GM18873 (cell line): ENCODE measurements around the gene GMPPA.

Source experiments
- ATAC-seq: cut with Tn5 transposase; IDR thresholded peaks from one replicate; pipeline ENCODE4 v1.9.1; 2021; ENCODE audit warnings: mild to moderate bottlenecking, moderate library complexity, moderate number of reproducible peaks; ENCODE audit not compliant: unreplicated experiment, low FRiP score

The GMPPA gene

DNA sequence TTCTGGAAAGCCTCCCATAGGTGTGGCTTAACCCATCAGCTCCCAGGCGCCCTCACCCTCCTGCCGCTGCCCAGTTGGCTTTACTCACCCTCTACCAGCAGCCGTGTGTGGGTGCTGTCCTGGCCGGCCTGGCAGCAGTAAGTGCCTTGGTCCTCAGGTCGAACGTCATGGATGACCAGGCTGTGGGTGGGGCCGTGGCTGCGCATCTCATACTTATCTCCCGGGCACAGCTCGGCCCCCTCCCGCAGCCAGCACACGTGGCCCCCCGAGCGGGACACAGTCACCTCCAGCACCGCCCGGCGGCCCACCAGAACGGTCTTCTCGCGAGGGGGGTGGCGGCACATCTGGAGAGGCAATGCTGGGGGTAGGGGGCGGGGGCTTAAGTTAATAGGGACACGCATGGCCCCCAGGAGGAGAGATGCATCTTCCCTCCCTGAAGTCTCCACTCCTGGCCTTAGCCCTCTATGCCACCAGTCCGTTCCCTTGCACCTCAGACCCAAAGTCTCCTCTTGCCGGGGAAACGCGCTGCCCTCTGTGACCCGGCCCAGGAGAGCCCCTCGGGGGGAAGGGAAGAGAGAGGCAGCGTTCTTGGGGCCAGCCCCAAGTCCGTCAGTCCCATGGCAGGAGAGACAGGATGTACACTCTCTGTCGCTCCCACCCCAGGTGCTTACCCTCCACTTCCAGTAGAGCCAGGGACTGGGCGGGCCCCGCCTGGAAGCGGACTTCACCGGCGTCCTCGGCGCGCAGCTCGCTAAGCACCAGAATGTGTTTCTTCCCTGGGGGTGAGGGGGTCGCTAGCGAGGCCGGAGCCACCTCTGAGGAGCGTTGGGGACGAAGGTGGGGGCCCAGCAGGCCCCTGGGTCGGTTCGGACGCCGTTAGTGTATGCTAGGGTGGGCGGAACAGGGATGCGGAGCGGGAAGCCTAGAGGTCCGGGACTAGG lies 53.0 kb downstream of the GMPPA start:
- no peak for ATAC-seq

DNA sequence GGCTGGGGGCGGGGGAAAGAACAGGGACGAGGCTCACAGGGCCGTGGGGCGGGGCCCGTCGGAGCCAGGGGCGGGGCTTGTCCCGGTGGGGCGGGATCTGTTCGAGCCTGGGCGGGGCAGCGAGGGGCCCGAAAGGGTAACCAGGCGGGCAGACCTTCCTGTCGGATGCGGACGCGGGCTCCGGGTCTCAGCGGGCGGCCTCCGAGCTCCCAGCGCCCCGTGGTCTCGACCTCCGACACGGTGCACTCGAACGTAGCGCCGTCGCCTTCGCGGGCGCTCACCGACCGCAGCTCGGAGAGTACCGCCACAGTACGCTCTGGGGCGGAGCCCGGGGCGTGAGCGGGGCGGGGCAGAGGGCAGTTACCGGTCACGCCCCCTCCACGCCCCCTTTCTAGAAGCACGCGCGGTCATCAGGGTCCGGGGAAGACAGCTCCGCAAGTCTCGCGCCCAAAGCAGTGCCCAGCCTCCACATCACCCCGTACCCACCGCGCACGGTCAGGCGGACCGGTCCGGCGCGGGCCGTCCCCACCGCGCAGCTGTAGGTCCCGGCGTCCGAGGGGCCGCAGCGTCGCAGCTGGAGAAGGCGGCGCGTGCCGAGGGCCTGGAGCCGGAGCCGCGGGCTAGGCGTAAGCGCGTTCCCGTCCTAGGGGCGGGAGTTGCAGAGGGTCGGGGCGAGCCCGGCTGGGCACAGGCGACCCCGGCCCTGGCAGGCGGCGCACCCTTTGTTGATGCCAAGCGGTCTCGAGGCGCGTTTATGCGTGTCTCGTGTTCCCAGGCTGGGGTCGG lies 53.9 kb downstream of the GMPPA start:
- ATAC-seq, result peak; percentile 63

DNA sequence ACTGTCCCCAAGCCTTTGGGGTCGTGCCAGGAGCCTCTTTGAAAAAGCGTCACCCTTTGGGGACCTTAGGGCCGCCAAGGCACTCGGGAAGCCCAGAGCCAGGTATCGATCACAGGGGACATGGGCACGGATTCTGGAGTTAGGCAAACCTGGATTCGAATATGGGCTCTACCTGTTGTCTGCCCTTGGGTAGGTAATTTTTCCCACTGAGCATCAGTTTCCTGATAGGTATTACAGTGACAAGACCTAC lies 54.4 kb downstream of the GMPPA start:
- no peak for ATAC-seq

GRCh38 chr2:219553463-219553963 lies 54.8 kb downstream of the GMPPA start:
- ATAC-seq, result no peak

DNA sequence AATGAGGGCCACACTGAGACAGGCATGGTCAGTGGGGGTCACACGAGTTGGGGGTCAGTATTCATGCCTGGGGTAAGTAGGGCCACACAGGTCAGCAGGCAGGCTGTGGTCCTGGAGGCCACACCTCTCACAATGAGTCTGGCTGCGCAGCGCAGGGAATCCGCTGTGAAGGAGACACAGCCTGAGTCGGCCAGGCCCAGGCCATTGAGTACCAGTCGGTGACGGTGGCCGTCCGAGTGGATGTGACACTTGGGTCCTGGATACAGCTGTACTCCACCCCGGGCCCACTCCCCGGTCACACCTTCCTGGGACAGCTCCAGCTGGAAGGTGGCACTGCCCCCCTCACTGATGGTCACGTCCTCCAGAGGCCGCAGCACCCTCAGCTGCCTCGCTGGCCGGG lies 55.7 kb downstream of the GMPPA start:
- no peak for ATAC-seq

DNA sequence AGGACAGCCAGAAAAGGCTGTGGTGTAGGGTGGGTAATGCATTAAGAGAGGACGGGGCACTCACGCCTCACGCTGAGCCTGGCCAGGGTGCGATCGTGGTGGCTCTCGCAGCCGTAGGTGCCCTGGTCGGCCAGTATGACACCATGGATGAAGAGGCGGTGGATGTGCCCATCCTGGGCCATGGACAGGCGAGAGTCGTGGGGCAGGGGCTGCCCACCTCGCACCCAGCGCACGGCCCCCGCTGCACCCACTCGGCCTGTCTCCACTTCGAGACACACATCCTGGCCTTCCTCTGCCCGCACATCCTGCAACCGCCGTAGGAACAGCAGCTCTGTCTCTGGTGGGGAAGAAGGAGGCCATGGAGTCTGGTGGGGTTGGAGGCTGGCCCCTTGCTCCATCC lies 57.3 kb downstream of the GMPPA start:
- ATAC-seq, result no peak

DNA sequence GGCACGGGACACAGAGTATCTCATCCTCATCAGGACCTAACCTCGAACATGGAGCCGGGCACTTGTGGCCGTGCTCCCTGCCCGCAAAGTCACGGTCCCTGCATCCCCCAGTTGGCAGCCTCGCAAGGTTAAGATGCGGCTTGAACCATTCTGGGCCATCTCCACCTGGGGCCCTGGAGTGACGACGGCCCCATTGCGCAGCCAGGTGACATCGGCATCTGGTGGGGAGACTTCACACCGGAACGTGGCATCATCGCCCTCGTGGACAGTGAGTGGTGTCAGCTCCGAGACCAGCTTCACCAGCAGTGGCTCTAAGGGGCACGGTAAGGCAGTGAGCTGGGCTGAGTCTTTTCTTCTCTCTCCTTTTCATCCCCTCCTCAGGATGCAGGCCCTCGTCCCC lies 57.7 kb downstream of the GMPPA start:
- no peak for ATAC-seq
